GM10266 (cell line): ENCODE measurements around the gene SPINT1.

Experiments
- DNase-seq: peaks from one replicate; pipeline ENCODE4 v3.0.0; 2012; ENCODE audit errors: extremely low spot score
- CTCF ChIP-seq: IDR thresholded peaks from 2 replicates; pipeline ENCODE4 v1.5.1; 2012; ENCODE audit warnings: mild to moderate bottlenecking, low read depth; ENCODE audit not compliant: control insufficient read depth, insufficient read depth; ENCODE audit errors: missing control alignments

Gene SPINT1

GRCh38 chr15:40807028-40807887 is 36.6 kb upstream of the SPINT1 start, which contains the start of the genes DNAJC17 and ZFYVE19:
Gene DNAJC17 (minus strand): TSS chr15:40807473. CDS start chr15:40807446, 27 bp downstream.
Gene ZFYVE19 (plus strand): TSS chr15:40807089. CDS start chr15:40807590, 501 bp downstream.
- TF ChIP-seq CTCF: no peak
- DNase-seq: peak; percentile 86

- TF ChIP-seq CTCF: no peak
- no peak for DNase-seq
Measured at GRCh38 chr15:40807888-40808461, 35.9 kb upstream of the SPINT1 start.

GRCh38 chr15:40808861-40809450 is 34.9 kb upstream of the SPINT1 start:
- no peak for TF ChIP-seq CTCF
- peak; percentile 25 for DNase-seq

- no peak for TF ChIP-seq CTCF
- DNase-seq: no peak
Measured at GRCh38 chr15:40812721-40813425, 31.0 kb upstream of the SPINT1 start.

- no peak for TF ChIP-seq CTCF
- no peak for DNase-seq
Measured at GRCh38 chr15:40815042-40815698, 28.7 kb upstream of the SPINT1 start.

- no peak for DNase-seq
- TF ChIP-seq CTCF: no peak
Measured at GRCh38 chr15:40819048-40819447, 24.8 kb upstream of the SPINT1 start.
